ENCODE measurements around the gene CYP4F11.

DNA sequence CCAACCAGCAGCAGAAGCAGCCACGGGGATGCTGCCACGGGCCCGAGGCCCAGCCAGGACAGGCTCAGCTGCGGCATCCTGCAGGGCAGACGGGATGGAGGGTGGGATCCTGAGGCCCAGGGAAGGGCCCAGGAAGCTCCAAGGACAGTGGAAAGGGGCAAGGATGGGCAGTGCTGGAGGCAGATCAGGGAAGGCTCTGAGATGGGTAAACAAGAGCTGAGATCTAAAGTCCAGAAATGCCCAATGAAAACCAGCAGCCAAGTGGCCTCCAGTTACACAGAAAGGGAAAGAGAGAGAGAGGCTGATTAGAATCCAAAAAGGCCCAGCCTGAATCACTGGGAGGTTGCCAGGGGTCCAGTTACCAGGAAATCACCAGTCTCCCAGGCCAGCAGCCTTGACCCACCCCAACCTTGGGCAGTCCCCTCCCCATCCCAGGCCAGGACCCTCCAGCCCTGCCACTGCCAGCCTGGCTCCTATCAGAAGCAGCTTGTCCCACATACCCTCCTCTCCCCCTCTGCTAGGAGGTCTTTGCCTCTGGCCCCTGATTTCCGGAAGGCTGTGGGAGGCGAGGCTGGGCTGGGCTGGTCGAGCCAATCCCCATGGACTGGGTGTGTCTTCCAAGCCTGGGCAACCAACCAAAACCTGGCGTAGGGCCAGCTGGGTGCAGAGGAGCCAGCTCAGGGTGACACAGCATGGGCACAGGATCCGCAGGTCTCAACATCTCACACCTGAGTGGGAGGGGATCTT is at the start of gene CYP4F11:
- TF ChIP-seq GATA3 (IDR thresholded peaks at IDR 0.05; ENCODE audit: low read depth, low read length): no peak
- TF ChIP-seq GATA2 (IDR thresholded peaks at IDR 0.05; ENCODE audit: low read depth, low read length): no peak
